Caco-2 (cell line): Measurements from ENCODE around the gene TTC8. TPM values are rescaled to one million over a fixed set of nuclear protein-coding genes. Genes with fewer than 3 reads are reported as not detected.
"Not testable (repeated sequence)": the region's sequence is repeated elsewhere in the genome, so short reads cannot be mapped to it uniquely, and the experiment has no call there.

Experiments used
- BruUV-seq: library from RNA; stranded (reverse); fragments of 400-500 nt; replicated peaks from 2 replicates; lab custom pipeline; 2021; lab: Mats Ljungman, UMichigan
- CTCF ChIA-PET: fragments of 300-600 bp; sonication (Branson Sonifier 250); formaldehyde crosslinking; loops from one replicate; lab custom pipeline; 2022; ENCODE audit warnings: antibody characterized with exemption; lab: Charles Lee
- POLR2A ChIA-PET: fragments of 300-600 bp; sonication (Branson Sonifier 250); formaldehyde crosslinking; loops from one replicate; lab custom pipeline; 2022; ENCODE audit warnings: antibody characterized with exemption; lab: Charles Lee
- DNase-seq, 2 experiments: peaks; one replicate each; pipeline versions ENCODE4 v3.0.0 to v3.0.0-alpha.2; 2020 to 2022
- H3K27me3 ChIP-seq: replicated peaks from 2 replicates; pipeline ENCODE4 v1.6.0; 2011; ENCODE audit warnings: low read length; ENCODE audit not compliant: control insufficient read depth, insufficient read depth
- H3K36me3 ChIP-seq: 2 replicates; pipeline ENCODE4 v1.5.1; 2011; ENCODE audit warnings: low read length; ENCODE audit not compliant: control insufficient read depth, insufficient read depth
- H3K4me1 ChIP-seq: fragments of 250-450 bp; sonication (Bioruptor Pico); 2 replicates; pipeline ENCODE4 v1.5.1; 2020; ENCODE audit warnings: mild to moderate bottlenecking
- H3K4me3 ChIP-seq: 2 replicates; pipeline ENCODE4 v1.5.1; 2011; ENCODE audit warnings: low read depth, mild to moderate bottlenecking, control low read depth, low read length
- H3K9me3 ChIP-seq: fragments of 250-450 bp; sonication (Bioruptor Pico); 2 replicates; pipeline ENCODE4 v1.5.1; 2020; ENCODE audit warnings: mild to moderate bottlenecking, moderate library complexity
- H3K27ac Mint-ChIP-seq: one replicate; pipeline ENCODE4 v1.8.0; 2022; ENCODE audit warnings: mixed read lengths; ENCODE audit not compliant: unreplicated experiment
- H3K27me3 Mint-ChIP-seq: one replicate; pipeline ENCODE4 v1.8.0; 2022; ENCODE audit warnings: mixed read lengths; ENCODE audit not compliant: insufficient read depth, unreplicated experiment
- H3K36me3 Mint-ChIP-seq: one replicate; pipeline ENCODE4 v1.8.0; 2022; ENCODE audit warnings: mild to moderate bottlenecking, mixed read lengths; ENCODE audit not compliant: insufficient read depth, unreplicated experiment
- H3K4me1 Mint-ChIP-seq: one replicate; pipeline ENCODE4 v1.8.0; 2022; ENCODE audit warnings: low read depth, mixed read lengths; ENCODE audit not compliant: unreplicated experiment
- H3K4me3 Mint-ChIP-seq: one replicate; pipeline ENCODE4 v1.8.0; 2022; ENCODE audit warnings: mild to moderate bottlenecking, moderate library complexity, mixed read lengths; ENCODE audit not compliant: unreplicated experiment
- H3K9me3 Mint-ChIP-seq: one replicate; pipeline ENCODE4 v1.8.0; 2022; ENCODE audit warnings: mixed read lengths; ENCODE audit not compliant: unreplicated experiment
- intact Hi-C: fragments of 100-400 bp; cut with micrococcal nuclease; formaldehyde crosslinking; loops from one replicate; pipeline ENCODE4 v1.10.0; 2022; ENCODE audit not compliant: unreplicated experiment
- total RNA-seq: library from RNA; stranded (reverse); gene quantifications from 2 replicates; pipeline ENCODE4 v1.2.3, GENCODE V29; 2022
- TF ChIP-seq, protein P1 (sequence below), 2 experiments: fragments of 200-600 bp in 1 of 2; IDR thresholded peaks; 1 replicate in 1 of 2; 2 replicates in 1 of 2; pipeline versions ENCODE4 v1.5.1 to v1.8.0; 2011 to 2022; ENCODE audit warnings: antibody characterized with exemption in 1 of 2, control low read depth in 1 of 2, inconsistent platforms in 1 of 2, low read depth in 1 of 2, low read length in 1 of 2, mild to moderate bottlenecking in 1 of 2, moderate library complexity in 1 of 2; ENCODE audit not compliant: insufficient read depth in 1 of 2, severe bottlenecking in 1 of 2, unreplicated experiment in 1 of 2

TTC8 gene
- total RNA-seq, 1 experiment from 2014 or later, result 13.6 TPM

GRCh38 chr14:88856786-88857366 lies 32.4 kb downstream of the TTC8 start:
- no peak overlapping the region for H3K27ac Mint-ChIP-seq
- Histone ChIP-seq H3K36me3 (no peaks in the 10 kb centered on the region), H3K4me1 (no peaks in the 10 kb centered on the region), H3K4me3 (no peak overlapping the region), H3K9me3 (no peaks in the 10 kb centered on the region), H3K27me3 (no peaks in the 10 kb centered on the region)
- H3K27me3 Mint-ChIP-seq, result no peaks in the 10 kb centered on the region
- H3K4me1 Mint-ChIP-seq, result no peaks in the 10 kb centered on the region
- no peak for DNase-seq
- peaks cover 4% of the 10 kb centered on the region for H3K36me3 Mint-ChIP-seq
- intact Hi-C loops, result no loop called here
- CTCF ChIA-PET, result interaction anchor here (0.6 kb wide), 1 partner anchor 155 kb away, joined by 3 read pairs; no protein-coding TSS in a partner anchor
- POLR2A ChIA-PET, result no interaction called here
- TF ChIP-seq, protein P1, sequence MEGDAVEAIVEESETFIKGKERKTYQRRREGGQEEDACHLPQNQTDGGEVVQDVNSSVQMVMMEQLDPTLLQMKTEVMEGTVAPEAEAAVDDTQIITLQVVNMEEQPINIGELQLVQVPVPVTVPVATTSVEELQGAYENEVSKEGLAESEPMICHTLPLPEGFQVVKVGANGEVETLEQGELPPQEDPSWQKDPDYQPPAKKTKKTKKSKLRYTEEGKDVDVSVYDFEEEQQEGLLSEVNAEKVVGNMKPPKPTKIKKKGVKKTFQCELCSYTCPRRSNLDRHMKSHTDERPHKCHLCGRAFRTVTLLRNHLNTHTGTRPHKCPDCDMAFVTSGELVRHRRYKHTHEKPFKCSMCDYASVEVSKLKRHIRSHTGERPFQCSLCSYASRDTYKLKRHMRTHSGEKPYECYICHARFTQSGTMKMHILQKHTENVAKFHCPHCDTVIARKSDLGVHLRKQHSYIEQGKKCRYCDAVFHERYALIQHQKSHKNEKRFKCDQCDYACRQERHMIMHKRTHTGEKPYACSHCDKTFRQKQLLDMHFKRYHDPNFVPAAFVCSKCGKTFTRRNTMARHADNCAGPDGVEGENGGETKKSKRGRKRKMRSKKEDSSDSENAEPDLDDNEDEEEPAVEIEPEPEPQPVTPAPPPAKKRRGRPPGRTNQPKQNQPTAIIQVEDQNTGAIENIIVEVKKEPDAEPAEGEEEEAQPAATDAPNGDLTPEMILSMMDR (IDR thresholded peaks at IDR 0.05; ENCODE audit: insufficient read depth in 1 of 2, low read depth in 1 of 2, low read length in 1 of 2, severe bottlenecking in 1 of 2, unreplicated experiment in 1 of 2), result no peak
- no peaks in the 10 kb centered on the region for H3K9me3 Mint-ChIP-seq
- H3K4me3 Mint-ChIP-seq, result no peak overlapping the region
- no TSS peak for BruUV-seq

GRCh38 chr14:88857861-88858260 lies 33.4 kb downstream of the TTC8 start:
- H3K36me3 ChIP-seq, H3K9me3 Mint-ChIP-seq, H3K9me3 ChIP-seq, DNase-seq, H3K27me3 ChIP-seq, H3K4me3 ChIP-seq, POLR2A ChIA-PET, H3K4me3 Mint-ChIP-seq, H3K27me3 Mint-ChIP-seq, intact Hi-C loops, H3K36me3 Mint-ChIP-seq, H3K4me1 Mint-ChIP-seq, H3K4me1 ChIP-seq, BruUV-seq, H3K27ac Mint-ChIP-seq: not testable (repeated sequence)
- CTCF ChIA-PET, result interaction anchor here (0.6 to 0.7 kb wide), 2 partner anchors 155 to 190 kb away, joined by 3 to 4 read pairs; no protein-coding TSS in a partner anchor

- H3K36me3 Mint-ChIP-seq, H3K27me3 ChIP-seq, H3K4me3 Mint-ChIP-seq, H3K4me1 Mint-ChIP-seq, intact Hi-C loops, BruUV-seq, H3K9me3 ChIP-seq, H3K27me3 Mint-ChIP-seq, H3K9me3 Mint-ChIP-seq, DNase-seq, CTCF ChIA-PET, H3K27ac Mint-ChIP-seq, H3K36me3 ChIP-seq, H3K4me1 ChIP-seq, H3K4me3 ChIP-seq, POLR2A ChIA-PET: not testable (repeated sequence)
Measured at GRCh38 chr14:88859118-88859517, 34.7 kb downstream of the TTC8 start.

DNA sequence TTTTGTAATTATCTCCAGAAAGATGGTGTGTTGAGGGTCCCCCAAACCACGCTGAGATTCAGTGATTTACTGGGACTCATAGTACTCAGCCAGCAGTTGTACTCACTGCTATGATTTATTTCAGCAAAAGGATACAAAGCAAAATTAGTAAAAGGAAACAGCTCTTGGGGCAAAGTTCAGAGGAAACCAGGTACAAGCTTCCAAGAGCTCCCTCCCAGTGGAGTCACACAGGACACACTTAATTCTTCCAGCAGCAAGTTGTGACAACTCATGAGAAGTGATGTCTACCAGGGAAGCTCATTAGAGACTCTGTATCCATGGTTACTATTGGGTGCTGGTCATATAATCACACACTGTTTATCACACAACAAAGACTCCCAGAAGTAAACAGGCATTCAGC lies 38.7 kb downstream of the TTC8 start:
- H3K27me3 ChIP-seq, result no peaks in the 10 kb centered on the region
- Mint-ChIP-seq H3K4me3 (no peak overlapping the region), H3K4me1 (no peaks in the 10 kb centered on the region), H3K9me3 (no peaks in the 10 kb centered on the region), H3K27ac (no peak overlapping the region), H3K27me3 (no peaks in the 10 kb centered on the region), H3K36me3 (peaks cover 4% of the 10 kb centered on the region)
- no peak overlapping the region for H3K4me3 ChIP-seq
- H3K4me1 ChIP-seq, result no peaks in the 10 kb centered on the region
- TF ChIP-seq, protein P1 (IDR thresholded peaks at IDR 0.05; ENCODE audit: insufficient read depth in 1 of 2, low read depth in 1 of 2, low read length in 1 of 2, severe bottlenecking in 1 of 2, unreplicated experiment in 1 of 2), result no peak
- no peak for DNase-seq
- CTCF ChIA-PET, result no interaction called here
- H3K9me3 ChIP-seq, result no peaks in the 10 kb centered on the region
- no TSS peak for BruUV-seq
- intact Hi-C loops, result no loop called here
- no peaks in the 10 kb centered on the region for H3K36me3 ChIP-seq
- POLR2A ChIA-PET, result no interaction called here
